GM18519 (cell line): Measurements from ENCODE around the gene SMC5.
A peak's percentile ranks its signal among the peaks of the same experiment; 100 is the strongest.
"Not testable (repeated sequence)": the region's sequence is repeated elsewhere in the genome, so short reads cannot be mapped to it uniquely, and the experiment has no call there.

Experiments
- ATAC-seq: cut with Tn5 transposase; IDR thresholded peaks from one replicate; pipeline ENCODE4 v1.9.1; 2021; ENCODE audit warnings: mild to moderate bottlenecking, moderate library complexity; ENCODE audit not compliant: unreplicated experiment, low FRiP score

The SMC5 gene

GRCh38 chr9:70258692-70259511 is at the start of gene SMC5:
SMC5 (plus strand) TSS chr9:70258978; CDS start chr9:70259079, 101 bp downstream.
- peak; percentile 84 for ATAC-seq

GRCh38 chr9:70217029-70217428 is 41.7 kb upstream of the SMC5 start:
- no peak for ATAC-seq

GRCh38 chr9:70218767-70219166 is 40.0 kb upstream of the SMC5 start:
- ATAC-seq = no peak

- ATAC-seq = no peak
These were observed 38.6 kb upstream of the SMC5 start for GRCh38 chr9:70220216-70220615.

- ATAC-seq = no peak
These were observed 36.4 kb upstream of the SMC5 start for GRCh38 chr9:70222354-70222753.

- ATAC-seq = no peak
These were observed 30.7 kb upstream of the SMC5 start for GRCh38 chr9:70228118-70228517.

GRCh38 chr9:70228611-70229010 is 30.2 kb upstream of the SMC5 start:
- ATAC-seq = no peak

- ATAC-seq = no peak
These were observed 29.8 kb upstream of the SMC5 start for GRCh38 chr9:70229026-70229425.

GRCh38 chr9:70229579-70229978 is 29.2 kb upstream of the SMC5 start:
- ATAC-seq = no peak

- ATAC-seq = no peak
These were observed 26.3 kb upstream of the SMC5 start for GRCh38 chr9:70232476-70232875.

GRCh38 chr9:70234208-70234607 is 24.6 kb upstream of the SMC5 start:
- not testable (repeated sequence) for ATAC-seq

- not testable (repeated sequence) for ATAC-seq
These were observed 12.8 kb upstream of the SMC5 start for GRCh38 chr9:70245952-70246351.

GRCh38 chr9:70250221-70250620 is 8.6 kb upstream of the SMC5 start:
- no peak for ATAC-seq

- ATAC-seq = no peak
These were observed 3.3 kb upstream of the SMC5 start for GRCh38 chr9:70255486-70255885.

- no peak for ATAC-seq
These were observed 2.6 kb upstream of the SMC5 start for GRCh38 chr9:70256123-70256551.

GRCh38 chr9:70257502-70257901 is 1.3 kb upstream of the SMC5 start:
- no peak for ATAC-seq

- peak; percentile 30 for ATAC-seq
These were observed 637 bp upstream of the SMC5 start for GRCh38 chr9:70257991-70258691.

- ATAC-seq = no peak
These were observed 679 bp downstream of the SMC5 start for GRCh38 chr9:70259512-70259802.

GRCh38 chr9:70260007-70260443 is 1.2 kb downstream of the SMC5 start:
- ATAC-seq = no peak

GRCh38 chr9:70260606-70261005 is 1.8 kb downstream of the SMC5 start:
- ATAC-seq = peak; percentile 26

GRCh38 chr9:70261131-70261870 is 2.5 kb downstream of the SMC5 start:
- ATAC-seq = no peak
